NCI-H2196 (cell line): Measurements from ENCODE around the gene CPSF3.

ENCODE experiments used
- DNase-seq: peaks from one replicate; lab custom pipeline; 2025; ENCODE audit not compliant: unreplicated experiment; lab: John Stamatoyannopoulos, UW

The CPSF3 gene

GRCh38 chr2:9423100-9423921 is at the start of gene CPSF3, which contains the start of gene ITGB1BP1:
Gene CPSF3, plus strand, starts transcription at chr2:9423654. Its CDS starts 120 bp downstream, at chr2:9423774.
Gene ITGB1BP1, minus strand, starts transcription at chr2:9423528. Its CDS starts 4,831 bp downstream, at chr2:9418697.
- peak; percentile 98 for DNase-seq

- DNase-seq = no peak
Observed at GRCh38 chr2:9374071-9374730, 49.3 kb upstream of the CPSF3 start.

- DNase-seq = no peak
Observed at GRCh38 chr2:9375857-9376428, 47.5 kb upstream of the CPSF3 start.

GRCh38 chr2:9377461-9378097 is 45.9 kb upstream of the CPSF3 start:
- DNase-seq = no peak

- no peak for DNase-seq
Observed at GRCh38 chr2:9378433-9379390, 44.7 kb upstream of the CPSF3 start.

GRCh38 chr2:9379391-9379755 is 44.1 kb upstream of the CPSF3 start:
- no peak for DNase-seq

GRCh38 chr2:9380702-9381628 is 42.5 kb upstream of the CPSF3 start:
- no peak for DNase-seq

GRCh38 chr2:9382604-9383235 is 40.7 kb upstream of the CPSF3 start:
- DNase-seq = no peak

GRCh38 chr2:9384521-9384920 is 38.9 kb upstream of the CPSF3 start:
- DNase-seq = no peak

GRCh38 chr2:9385841-9386240 is 37.6 kb upstream of the CPSF3 start:
- DNase-seq = no peak

- no peak for DNase-seq
Observed at GRCh38 chr2:9388199-9388681, 35.2 kb upstream of the CPSF3 start.

- DNase-seq = no peak
Observed at GRCh38 chr2:9388950-9389911, 34.2 kb upstream of the CPSF3 start.

GRCh38 chr2:9390151-9390850 is 33.2 kb upstream of the CPSF3 start:
- no peak for DNase-seq

GRCh38 chr2:9390991-9391390 is 32.5 kb upstream of the CPSF3 start:
- no peak for DNase-seq

- DNase-seq = no peak
Observed at GRCh38 chr2:9391961-9392720, 31.3 kb upstream of the CPSF3 start.
